WERI-Rb-1 (cell line): ENCODE measurements around the gene PITX3.

Experiments used
- DNase-seq: peaks from one replicate; pipeline ENCODE4 v3.0.0-alpha.2; 2020
- H3K27ac ChIP-seq: fragments of 250-450 bp; sonication (Bioruptor Pico); 2 replicates; pipeline ENCODE4 v1.5.1; 2020; ENCODE audit warnings: mild to moderate bottlenecking, moderate library complexity
- H3K27me3 ChIP-seq: fragments of 250-450 bp; sonication (Bioruptor Pico); 2 replicates; pipeline ENCODE4 v1.5.1; 2021; ENCODE audit warnings: mild to moderate bottlenecking, low read depth, moderate library complexity; ENCODE audit not compliant: insufficient read depth, severe bottlenecking
- H3K36me3 ChIP-seq: fragments of 250-450 bp; sonication (Bioruptor Pico); 2 replicates; pipeline ENCODE4 v1.5.1; 2020; ENCODE audit warnings: mild to moderate bottlenecking, moderate library complexity
- H3K4me3 ChIP-seq: 2 replicates; pipeline ENCODE4 v1.5.1; 2011; ENCODE audit warnings: low read depth, mild to moderate bottlenecking, control low read depth, low read length
- H3K9me3 ChIP-seq: fragments of 250-450 bp; sonication (Bioruptor Pico); 2 replicates; pipeline ENCODE4 v1.5.1; 2021; ENCODE audit warnings: mild to moderate bottlenecking, moderate library complexity; ENCODE audit not compliant: severe bottlenecking
- CTCF ChIP-seq: IDR thresholded peaks from 2 replicates; pipeline ENCODE4 v1.5.1; 2011; ENCODE audit warnings: low read depth, mild to moderate bottlenecking, control low read depth, inconsistent platforms, low read length

The PITX3 gene

GRCh38 chr10:102211615-102212299 is 29.6 kb downstream of the PITX3 start:
- DNase-seq = no peak
- H3K27ac ChIP-seq = no peak overlapping the region
- no peak overlapping the region for H3K4me3 ChIP-seq
- no peaks in the 10 kb centered on the region for H3K27me3 ChIP-seq
- H3K9me3 ChIP-seq = no peaks in the 10 kb centered on the region
- H3K36me3 ChIP-seq = no peaks in the 10 kb centered on the region
- TF ChIP-seq CTCF = no peak

- peaks cover 16% of the 10 kb centered on the region for H3K9me3 ChIP-seq
- TF ChIP-seq CTCF = no peak
- DNase-seq = no peak
- no peak overlapping the region for H3K27ac ChIP-seq
- H3K27me3 ChIP-seq = no peaks in the 10 kb centered on the region
- no peaks in the 10 kb centered on the region for H3K36me3 ChIP-seq
- no peak overlapping the region for H3K4me3 ChIP-seq
These were observed 32.8 kb downstream of the PITX3 start for GRCh38 chr10:102208311-102209035.

- Histone ChIP-seq H3K36me3 (no peaks in the 10 kb centered on the region), H3K27ac (no peak overlapping the region), H3K27me3 (no peaks in the 10 kb centered on the region)
These were observed 38.9 kb downstream of the PITX3 start for GRCh38 chr10:102202386-102202785.

GRCh38 chr10:102200751-102201640 is 40.3 kb downstream of the PITX3 start:
- DNase-seq = no peak

More at GRCh38 chr10:102202386-102202785, 38.9 kb downstream of the PITX3 start:
- Histone ChIP-seq H3K4me3 (no peak overlapping the region), H3K9me3 (peaks cover 22% of the 10 kb centered on the region)
- no peak for DNase-seq
- no peak for TF ChIP-seq CTCF

GRCh38 chr10:102198027-102198426 is 43.3 kb downstream of the PITX3 start:
- TF ChIP-seq CTCF = no peak
- no peaks in the 10 kb centered on the region for H3K27me3 ChIP-seq

More at GRCh38 chr10:102200751-102201640, 40.3 kb downstream of the PITX3 start:
- Histone ChIP-seq H3K27me3 (no peaks in the 10 kb centered on the region), H3K27ac (no peak overlapping the region), H3K36me3 (no peaks in the 10 kb centered on the region), H3K9me3 (peaks cover 22% of the 10 kb centered on the region), H3K4me3 (no peak overlapping the region)
- TF ChIP-seq CTCF = no peak

More at GRCh38 chr10:102198027-102198426, 43.3 kb downstream of the PITX3 start:
- no peak for DNase-seq
- Histone ChIP-seq H3K9me3 (peaks cover 5% of the 10 kb centered on the region), H3K27ac (no peak overlapping the region), H3K36me3 (no peaks in the 10 kb centered on the region), H3K4me3 (no peak overlapping the region)
